ENCODE results near the gene ACTMAP. TPM values are rescaled to one million over a fixed set of nuclear protein-coding genes. Genes with fewer than 3 reads are reported as not detected.

ACTMAP gene
- total RNA-seq, 1 donor from 2014 or later, result 2.2 TPM

DNA sequence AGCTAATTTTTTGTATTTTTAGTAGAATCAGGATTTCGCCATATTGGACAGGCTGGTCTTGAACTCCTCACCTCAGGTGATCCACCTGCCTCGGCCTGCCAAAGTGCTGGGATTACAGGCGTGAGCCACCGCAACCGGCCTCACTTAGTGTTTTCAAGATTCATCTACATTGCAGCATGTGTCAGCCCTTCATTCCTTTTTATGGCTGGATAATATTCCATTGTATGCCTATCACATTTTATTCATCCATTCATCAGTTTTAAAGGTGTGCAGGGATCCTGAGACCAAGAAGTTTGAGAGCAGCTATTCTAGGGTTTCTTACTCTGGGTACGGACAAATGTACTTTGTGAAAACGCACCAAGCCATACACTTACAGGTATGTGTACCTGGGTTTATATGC lies 42.7 kb downstream of the ACTMAP start:
- Histone ChIP-seq H3K27ac (no peak overlapping the region), H3K4me3 (no peak overlapping the region), H3K9me3 (no peaks in the 10 kb centered on the region), H3K27me3 (no peaks in the 10 kb centered on the region), H3K36me3 (peaks cover 0 to 55% of the 10 kb centered on the region in 2 donors), H3K4me1 (no peaks in the 10 kb centered on the region)
- no peak for DNase-seq (ENCODE audit: extremely low spot score in 2 of 2)
- intact Hi-C loops (cut with DNase I), result no loop called here
- TF ChIP-seq POLR2A (IDR thresholded peaks at IDR 0.05) (no peak), CTCF (IDR thresholded peaks at IDR 0.05) (no peak), POLR2AphosphoS5 (IDR thresholded peaks at IDR 0.05; ENCODE audit: insufficient read depth in 1 of 2, low read depth in 1 of 2) (no peak)

DNA sequence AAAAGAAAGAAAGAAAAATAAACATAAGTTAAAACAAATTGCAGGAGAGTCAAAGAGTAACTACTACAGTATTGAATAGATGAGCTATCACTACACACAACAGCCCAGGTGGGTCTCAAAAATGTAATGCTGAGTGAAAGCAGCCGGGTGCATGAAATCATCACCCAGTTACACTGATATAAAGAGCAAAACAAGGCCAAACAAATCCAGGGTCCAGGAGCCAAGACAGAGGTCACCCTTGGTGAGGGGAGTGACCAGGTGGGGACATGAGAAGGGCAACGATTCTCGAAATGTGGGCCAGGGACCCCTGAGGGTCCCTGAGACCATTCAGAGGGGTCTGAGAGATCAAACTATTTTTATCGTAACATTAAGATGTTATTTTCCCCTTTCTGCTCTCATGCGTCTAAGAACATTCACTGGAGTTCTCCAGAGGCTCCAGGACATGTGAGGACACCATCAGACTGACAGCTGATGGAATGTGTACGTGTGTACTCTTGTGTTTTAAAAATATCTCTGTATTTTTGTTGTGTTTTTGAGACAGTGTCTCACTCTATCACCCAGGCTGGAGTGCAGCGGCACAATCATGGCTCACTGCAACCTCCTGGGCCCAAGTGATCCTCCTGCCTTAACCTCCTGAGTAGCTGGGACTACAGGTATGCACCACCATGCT lies 44.2 kb downstream of the ACTMAP start:
- intact Hi-C loops (cut with DNase I), result no loop called here
- no peaks in the 10 kb centered on the region for H3K27me3 ChIP-seq
- peaks cover 0 to 65% of the 10 kb centered on the region in 2 donors for H3K36me3 ChIP-seq
- no peaks in the 10 kb centered on the region for H3K4me1 ChIP-seq
- no peak for DNase-seq (ENCODE audit: extremely low spot score in 2 of 2)
- no peak overlapping the region for H3K27ac ChIP-seq
- no peak overlapping the region for H3K4me3 ChIP-seq
- H3K9me3 ChIP-seq, result no peaks in the 10 kb centered on the region
- TF ChIP-seq POLR2A (IDR thresholded peaks at IDR 0.05), result no peak
- TF ChIP-seq POLR2AphosphoS5 (IDR thresholded peaks at IDR 0.05; ENCODE audit: insufficient read depth in 1 of 2, low read depth in 1 of 2), result no peak
- no peak for TF ChIP-seq CTCF (IDR thresholded peaks at IDR 0.05)

DNA sequence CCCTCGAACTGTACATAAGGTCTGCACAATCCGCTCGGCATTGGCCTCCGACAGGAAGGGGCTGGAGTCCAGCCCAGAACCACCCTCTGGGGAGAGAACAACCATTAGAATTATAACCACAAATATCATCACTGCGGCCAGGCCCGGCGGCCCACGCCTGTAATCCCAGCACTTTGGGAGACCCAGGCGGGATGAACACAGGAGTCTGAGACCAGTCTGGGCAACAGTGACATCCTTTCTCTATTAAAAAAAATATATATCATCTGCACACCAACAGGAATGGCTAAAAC lies 45.0 kb downstream of the ACTMAP start:
- intact Hi-C loops (cut with DNase I), result no loop called here
- H3K36me3 ChIP-seq, result peaks cover 0 to 69% of the 10 kb centered on the region in 2 donors
- H3K4me1 ChIP-seq, result no peaks in the 10 kb centered on the region
- no peak overlapping the region for H3K4me3 ChIP-seq
- no peaks in the 10 kb centered on the region for H3K9me3 ChIP-seq
- no peak for DNase-seq (ENCODE audit: extremely low spot score in 2 of 2)
- TF ChIP-seq CTCF (IDR thresholded peaks at IDR 0.05) (no peak), POLR2AphosphoS5 (IDR thresholded peaks at IDR 0.05; ENCODE audit: insufficient read depth in 1 of 2, low read depth in 1 of 2) (no peak), POLR2A (IDR thresholded peaks at IDR 0.05) (no peak)
- H3K27ac ChIP-seq, result no peak overlapping the region
- H3K27me3 ChIP-seq, result no peaks in the 10 kb centered on the region

GRCh38 chr19:40704491-40705361 lies 45.6 kb downstream of the ACTMAP start:
- intact Hi-C loops (cut with DNase I), result no loop called here
- Histone ChIP-seq H3K27ac (no peak overlapping the region), H3K36me3 (peaks cover 0 to 67% of the 10 kb centered on the region in 2 donors), H3K9me3 (no peaks in the 10 kb centered on the region), H3K27me3 (no peaks in the 10 kb centered on the region), H3K4me1 (no peaks in the 10 kb centered on the region), H3K4me3 (no peak overlapping the region)
- no peak for DNase-seq (ENCODE audit: extremely low spot score in 2 of 2)
- TF ChIP-seq POLR2AphosphoS5 (IDR thresholded peaks at IDR 0.05; ENCODE audit: insufficient read depth in 1 of 2, low read depth in 1 of 2), result no peak
- TF ChIP-seq CTCF (IDR thresholded peaks at IDR 0.05), result no peak
- no peak for TF ChIP-seq POLR2A (IDR thresholded peaks at IDR 0.05)

Measured in vagina (tissue), 2 donors.